Colonic mucosa (tissue), 4 donors: ENCODE results near the gene NUFIP1. TPM values are rescaled to one million over a fixed set of nuclear protein-coding genes. Genes with fewer than 3 reads are reported as not detected.

Source experiments
- DNase-seq: peaks from one replicate; pipeline ENCODE4 v3.0.0-alpha.2; 2020
- H3K27ac ChIP-seq: fragments of 200-600 bp; one replicate; pipeline ENCODE4 v1.8.0; 2021
- H3K27me3 ChIP-seq: fragments of 200-600 bp; one replicate; pipeline ENCODE4 v1.8.0; 2021
- H3K36me3 ChIP-seq: fragments of 200-600 bp; one replicate; pipeline ENCODE4 v1.8.0; 2021
- H3K4me1 ChIP-seq: fragments of 200-600 bp; one replicate; pipeline ENCODE4 v1.8.0; 2021; ENCODE audit warnings: mild to moderate bottlenecking
- H3K4me3 ChIP-seq: fragments of 200-600 bp; one replicate; pipeline ENCODE4 v1.8.0; 2021
- H3K9ac ChIP-seq, 2 donors: one replicate each; pipeline ENCODE4 v1.7.0; 2013; ENCODE audit warnings: control low read depth in 2 of 2, low read depth in 2 of 2, low read length in 2 of 2
- H3K9me3 ChIP-seq: fragments of 200-600 bp; one replicate; pipeline ENCODE4 v1.8.0; 2021
- intact Hi-C: fragments of 100-400 bp; cut with DNase I; formaldehyde crosslinking; loops from one replicate; pipeline ENCODE4 v1.14.1; 2022
- total RNA-seq, 2 donors: library from RNA; stranded (reverse); fragmentation: NEBNext Ultra II Directional in 1 of 2; extraction: Animal tissue kit (Norgen Biotek cat#: 25700) in 1 of 2; gene quantifications; one replicate each; pipeline ENCODE4 v1.2.1, GENCODE V29; 2021
- TF ChIP-seq, protein P1 (sequence below): fragments of 200-600 bp; IDR thresholded peaks from one replicate; pipeline ENCODE4 v1.8.0; 2022; ENCODE audit warnings: antibody characterized with exemption, mild to moderate bottlenecking
- donor health status: healthy.
- donor health status: DM: no; HTN: no; CAD: no.
- donor health status: DM: no; HTN: no; CAD: no.

Gene NUFIP1
- total RNA-seq, 2 donors from 2014 or later = 2.8 to 4.0 TPM

- H3K9me3 ChIP-seq = no peaks in the 10 kb centered on the region
- no peak for DNase-seq
- peaks cover under 1% of the 10 kb centered on the region for H3K36me3 ChIP-seq
- no peaks in the 10 kb centered on the region for H3K27me3 ChIP-seq
- TF ChIP-seq, protein P1, sequence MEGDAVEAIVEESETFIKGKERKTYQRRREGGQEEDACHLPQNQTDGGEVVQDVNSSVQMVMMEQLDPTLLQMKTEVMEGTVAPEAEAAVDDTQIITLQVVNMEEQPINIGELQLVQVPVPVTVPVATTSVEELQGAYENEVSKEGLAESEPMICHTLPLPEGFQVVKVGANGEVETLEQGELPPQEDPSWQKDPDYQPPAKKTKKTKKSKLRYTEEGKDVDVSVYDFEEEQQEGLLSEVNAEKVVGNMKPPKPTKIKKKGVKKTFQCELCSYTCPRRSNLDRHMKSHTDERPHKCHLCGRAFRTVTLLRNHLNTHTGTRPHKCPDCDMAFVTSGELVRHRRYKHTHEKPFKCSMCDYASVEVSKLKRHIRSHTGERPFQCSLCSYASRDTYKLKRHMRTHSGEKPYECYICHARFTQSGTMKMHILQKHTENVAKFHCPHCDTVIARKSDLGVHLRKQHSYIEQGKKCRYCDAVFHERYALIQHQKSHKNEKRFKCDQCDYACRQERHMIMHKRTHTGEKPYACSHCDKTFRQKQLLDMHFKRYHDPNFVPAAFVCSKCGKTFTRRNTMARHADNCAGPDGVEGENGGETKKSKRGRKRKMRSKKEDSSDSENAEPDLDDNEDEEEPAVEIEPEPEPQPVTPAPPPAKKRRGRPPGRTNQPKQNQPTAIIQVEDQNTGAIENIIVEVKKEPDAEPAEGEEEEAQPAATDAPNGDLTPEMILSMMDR = peak; percentile 73
- H3K27ac ChIP-seq = no peak overlapping the region
- no peak overlapping the region for H3K9ac ChIP-seq
- no peaks in the 10 kb centered on the region for H3K4me1 ChIP-seq
- no peak overlapping the region for H3K4me3 ChIP-seq
- intact Hi-C loops = loop anchor here (2.0 to 10.0 kb wide), 2 partner anchors 485 to 1065 kb away; no protein-coding TSS in a partner anchor
Measured at GRCh38 chr13:44969551-44970484, 19.5 kb downstream of the NUFIP1 start.

DNA sequence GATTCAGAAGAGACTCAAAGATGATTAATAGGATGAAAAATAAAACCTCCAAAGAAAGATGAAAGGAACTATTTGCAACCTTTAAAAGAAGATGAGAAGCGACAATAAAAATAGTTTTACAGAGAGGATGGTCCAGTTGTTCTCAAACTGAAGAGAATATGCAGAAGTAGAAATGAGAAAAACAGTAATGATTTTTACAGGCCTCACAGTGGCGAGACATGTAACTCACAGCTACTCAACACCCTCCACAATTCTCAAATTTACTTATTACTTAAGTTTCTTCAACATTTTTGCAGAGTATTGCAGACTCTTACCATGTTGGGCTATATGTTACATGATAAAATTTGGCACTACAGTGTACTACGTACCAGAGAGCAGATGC is 20.8 kb downstream of the NUFIP1 start:
- TF ChIP-seq, protein P1 = no peak
- Histone ChIP-seq H3K9ac (no peak overlapping the region), H3K27me3 (no peaks in the 10 kb centered on the region), H3K9me3 (no peaks in the 10 kb centered on the region), H3K4me3 (no peak overlapping the region), H3K4me1 (no peaks in the 10 kb centered on the region), H3K36me3 (peaks cover 12% of the 10 kb centered on the region), H3K27ac (no peak overlapping the region)
- intact Hi-C loops = no loop called here
- no peak for DNase-seq

DNA sequence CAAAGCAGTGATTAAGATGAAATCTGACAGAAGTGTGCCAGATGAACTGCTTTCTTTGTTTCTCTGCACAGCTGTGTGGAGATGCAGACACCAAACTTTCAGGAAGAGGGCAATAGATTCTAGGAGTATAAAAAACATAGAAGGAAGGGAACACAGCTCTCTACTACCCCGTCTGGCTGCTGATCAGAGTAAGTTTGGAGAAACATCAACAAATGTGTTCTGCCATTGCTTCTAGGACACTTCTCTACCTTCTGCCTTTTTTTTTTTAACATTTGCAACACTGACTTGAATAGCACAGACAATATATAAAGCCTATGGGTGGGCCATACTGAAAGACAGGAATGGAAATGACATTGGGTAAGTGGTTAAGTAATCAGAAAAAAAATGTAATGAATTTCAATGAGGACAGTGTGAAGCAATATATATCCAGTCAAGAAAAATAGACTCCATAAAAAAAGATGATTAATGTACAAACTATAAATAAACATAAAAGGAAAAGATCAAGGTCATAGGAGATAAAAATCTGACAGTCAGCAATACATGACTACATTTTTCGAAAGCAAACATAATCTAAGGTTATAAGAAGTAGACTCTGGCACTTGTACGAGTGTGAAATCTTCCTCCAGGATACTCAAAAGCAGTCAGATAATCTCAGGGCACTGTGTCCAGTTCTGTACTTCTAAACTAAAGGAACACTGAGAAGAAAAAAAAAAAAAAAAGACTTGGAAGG is 21.4 kb downstream of the NUFIP1 start:
- intact Hi-C loops = no loop called here
- Histone ChIP-seq H3K27me3 (no peaks in the 10 kb centered on the region), H3K27ac (no peak overlapping the region), H3K36me3 (peaks cover 12% of the 10 kb centered on the region), H3K4me3 (no peak overlapping the region), H3K9me3 (no peaks in the 10 kb centered on the region), H3K9ac (no peak overlapping the region), H3K4me1 (no peaks in the 10 kb centered on the region)
- no peak for DNase-seq
- TF ChIP-seq, protein P1 = no peak

DNA sequence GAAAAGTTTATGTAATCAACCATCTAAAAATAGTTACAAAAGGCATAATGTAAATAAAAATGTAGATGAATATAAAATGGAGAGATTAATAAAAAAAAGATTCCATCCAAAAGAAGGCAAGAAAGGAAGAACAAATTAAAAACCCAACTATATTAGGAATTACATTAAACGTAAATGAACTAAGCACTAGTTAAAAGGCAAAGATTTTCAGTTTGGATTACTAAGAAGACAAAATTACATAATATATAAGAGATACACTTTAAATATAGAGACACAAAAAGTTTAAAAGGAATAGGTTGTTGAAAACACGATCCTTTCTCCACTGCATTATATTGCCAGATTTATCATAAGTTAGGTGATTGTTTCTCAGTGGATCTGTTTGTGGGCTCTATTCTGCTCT is 27.3 kb downstream of the NUFIP1 start:
- H3K4me1 ChIP-seq = no peaks in the 10 kb centered on the region
- intact Hi-C loops = no loop called here

DNA sequence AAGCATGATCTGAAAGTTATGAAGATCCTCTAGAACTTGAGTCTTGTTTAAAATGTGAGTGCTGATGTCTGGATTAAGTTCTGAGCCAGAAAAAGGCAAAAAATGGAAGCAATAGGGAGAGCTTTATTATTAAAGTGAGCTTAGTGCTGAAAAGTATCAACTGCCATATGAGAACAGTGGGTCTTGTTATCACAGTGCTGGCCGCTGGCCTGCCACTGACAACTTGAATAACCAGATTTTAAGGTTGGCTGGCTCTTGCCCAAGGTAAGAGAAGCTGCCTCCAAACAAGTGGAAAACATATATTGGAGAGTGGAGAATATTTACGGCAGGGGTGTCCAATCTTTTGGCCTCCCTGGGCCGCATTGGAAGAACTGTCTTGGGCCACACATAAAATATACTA is 33.9 kb downstream of the NUFIP1 start:
- Histone ChIP-seq H3K27me3 (no peaks in the 10 kb centered on the region), H3K4me3 (no peak overlapping the region), H3K36me3 (no peaks in the 10 kb centered on the region), H3K9ac (no peak overlapping the region), H3K9me3 (no peaks in the 10 kb centered on the region), H3K27ac (no peak overlapping the region), H3K4me1 (no peaks in the 10 kb centered on the region)
- intact Hi-C loops = no loop called here
- TF ChIP-seq, protein P1 = no peak
- no peak for DNase-seq

More for the DNA sequence above, 27.3 kb downstream of the NUFIP1 start:
- TF ChIP-seq, protein P1 = no peak
- Histone ChIP-seq H3K27ac (no peak overlapping the region), H3K4me3 (no peak overlapping the region), H3K9ac (no peak overlapping the region), H3K36me3 (peaks cover 12% of the 10 kb centered on the region), H3K9me3 (no peaks in the 10 kb centered on the region), H3K27me3 (no peaks in the 10 kb centered on the region)
- DNase-seq = no peak
